BLaER1 treated with 17β-estradiol and CSF1 and Interleukin-3, amounts not matched to agents 10 nM and 100 nM (cell line): Measurements from ENCODE around the gene GPR62.

Source experiments
- H3K27ac ChIP-seq, 11 experiments: shearing (Covaris generic); formaldehyde crosslinking; 2 replicates each; pipeline ENCODE4 v1.8.1; 2022
- H3K27me3 ChIP-seq, 11 experiments: shearing (Covaris generic); formaldehyde crosslinking; 2 replicates each; pipeline ENCODE4 v1.8.1; 2022
- H3K36me3 ChIP-seq, 11 experiments: shearing (Covaris generic); formaldehyde crosslinking; 2 replicates each; pipeline ENCODE4 v1.8.1; 2022
- H3K4me1 ChIP-seq, 10 experiments: shearing (Covaris generic); formaldehyde crosslinking; 2 replicates each; pipeline ENCODE4 v1.8.1; 2022
- H3K4me2 ChIP-seq, 11 experiments: shearing (Covaris generic); formaldehyde crosslinking; 2 replicates each; pipeline ENCODE4 v1.8.1; 2022
- H3K4me3 ChIP-seq, 10 experiments: shearing (Covaris generic); formaldehyde crosslinking; 2 replicates each; pipeline ENCODE4 v1.8.1; 2022
- H3K9ac ChIP-seq, 11 experiments: shearing (Covaris generic); formaldehyde crosslinking; 2 replicates each; pipeline ENCODE4 v1.8.1; 2022
- H3K9me3 ChIP-seq, 11 experiments: shearing (Covaris generic); formaldehyde crosslinking; replicated peaks in 1 of 11; 2 replicates each; pipeline ENCODE4 v1.8.1; 2022
- H4K20me1 ChIP-seq, 11 experiments: shearing (Covaris generic); formaldehyde crosslinking; 2 replicates each; pipeline ENCODE4 v1.8.1; 2022
- Cebpa-rat ChIP-seq, 11 experiments: shearing (Covaris generic); IDR thresholded peaks; 2 replicates each; pipeline ENCODE4 v1.8.1; 2022

GPR62 gene

DNA sequence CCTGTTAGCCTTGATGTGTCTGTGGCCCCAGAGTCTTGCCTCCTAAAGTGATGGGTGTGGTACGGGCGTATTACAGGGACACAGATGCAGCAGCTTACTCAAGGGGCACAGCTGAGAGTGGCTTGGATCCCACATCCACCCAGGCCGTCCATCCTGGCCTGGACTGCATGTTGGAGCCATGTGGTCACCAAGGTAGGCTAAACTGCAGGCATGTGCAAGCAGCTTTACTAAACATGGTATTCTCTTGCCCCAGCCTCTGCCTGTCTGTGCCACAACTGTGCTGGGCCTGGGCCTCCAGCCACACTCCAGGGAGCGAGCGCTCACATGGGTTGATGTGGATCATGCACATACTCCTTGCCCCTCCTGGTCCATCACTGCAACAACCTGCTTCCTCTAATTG, 6.1 kb upstream of the GPR62 start:
- peaks cover under 1 to 8% (median 5%) of the 10 kb centered on the region in 10 experiments; a peak in 15 of 20 replicates for H3K4me1 ChIP-seq
- H4K20me1 ChIP-seq, result no peaks in the 10 kb centered on the region
- no peaks in the 10 kb centered on the region for H3K9me3 ChIP-seq
- no peak for TF ChIP-seq Cebpa-rat (IDR thresholded peaks at IDR 0.05)
- no peaks in the 10 kb centered on the region; a peak in 1 of 22 replicates for H3K36me3 ChIP-seq
- H3K4me3 ChIP-seq, result no peak overlapping the region
- H3K27me3 ChIP-seq, result peaks cover 0 to 12% (median 8%) of the 10 kb centered on the region in 11 experiments; a peak in 17 of 22 replicates
- H3K9ac ChIP-seq, result no peak overlapping the region
- H3K4me2 ChIP-seq, result no peak overlapping the region
- no peak overlapping the region for H3K27ac ChIP-seq

- H4K20me1 ChIP-seq, result peaks cover 0 to 11% (median 7%) of the 10 kb centered on the region in 11 experiments; a peak in 12 of 22 replicates
- no peaks in the 10 kb centered on the region for H3K9me3 ChIP-seq
- no peak overlapping the region for H3K9ac ChIP-seq
- H3K4me2 ChIP-seq, result no peak overlapping the region
- H3K4me1 ChIP-seq, result peaks cover 8 to 26% (median 21%) of the 10 kb centered on the region in 10 experiments
- H3K4me3 ChIP-seq, result no peak overlapping the region
- H3K27me3 ChIP-seq, result peaks cover 16 to 30% (median 26%) of the 10 kb centered on the region in 11 experiments
- no peak for TF ChIP-seq Cebpa-rat (IDR thresholded peaks at IDR 0.05)
- no peaks in the 10 kb centered on the region; a peak in 1 of 22 replicates for H3K36me3 ChIP-seq
- no peak overlapping the region for H3K27ac ChIP-seq
These were observed 4.3 kb upstream of the GPR62 start for GRCh38 chr3:51950899-51951298.

DNA sequence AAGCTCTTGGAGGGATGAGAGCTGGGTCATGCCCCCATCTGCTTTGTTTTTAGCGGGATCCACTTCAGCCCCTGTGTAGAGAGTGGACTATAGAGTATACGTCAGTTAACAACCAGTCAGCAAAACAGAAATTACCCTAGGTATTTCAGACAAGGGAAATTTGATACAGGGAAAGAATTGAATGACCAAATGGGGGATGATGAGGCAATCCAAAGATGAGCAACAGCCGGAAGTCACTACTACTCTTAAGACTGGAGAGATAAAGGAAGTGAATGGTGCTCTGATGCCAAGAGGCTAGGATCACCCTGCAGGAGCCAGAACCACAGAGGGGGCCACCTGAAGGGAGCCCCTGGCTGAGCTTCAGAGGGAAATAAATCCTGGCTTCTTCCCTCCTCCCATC, 1.7 kb upstream of the GPR62 start:
- Histone ChIP-seq H3K27me3 (peaks cover 31 to 47% (median 43%) of the 10 kb centered on the region in 11 experiments), H3K4me2 (peak overlapping the region in 3 of 11 experiments; percentile 18 to 82 (median 22); a peak in 5 of 22 replicates)
- TF ChIP-seq Cebpa-rat (IDR thresholded peaks at IDR 0.05), result no peak

GRCh38 chr3:51954105-51954504, 1.1 kb upstream of the GPR62 start:
- H3K27me3 ChIP-seq, result peaks cover 31 to 47% (median 43%) of the 10 kb centered on the region in 11 experiments
- peaks cover 20 to 48% (median 39%) of the 10 kb centered on the region in 10 experiments for H3K4me1 ChIP-seq
- no peaks in the 10 kb centered on the region for H3K9me3 ChIP-seq
- no peak overlapping the region for H3K4me3 ChIP-seq
- peaks cover 0 to 24% (median 19%) of the 10 kb centered on the region in 11 experiments; a peak in 21 of 22 replicates for H3K36me3 ChIP-seq
- no peak overlapping the region for H3K9ac ChIP-seq
- TF ChIP-seq Cebpa-rat (IDR thresholded peaks at IDR 0.05), result no peak
- peak overlapping the region in 9 of 11 experiments; percentile 11 to 82 (median 22); a peak in 12 of 22 replicates for H3K4me2 ChIP-seq
- H3K27ac ChIP-seq, result no peak overlapping the region
- H4K20me1 ChIP-seq, result peaks cover 0 to 32% (median 18%) of the 10 kb centered on the region in 11 experiments; a peak in 15 of 22 replicates

More for the DNA sequence above, 1.7 kb upstream of the GPR62 start:
- peaks cover 20 to 48% (median 39%) of the 10 kb centered on the region in 10 experiments for H3K4me1 ChIP-seq
- H3K36me3 ChIP-seq, result peaks cover 0 to 17% (median 13%) of the 10 kb centered on the region in 11 experiments; a peak in 17 of 22 replicates
- H3K4me3 ChIP-seq, result no peak overlapping the region
- H3K9me3 ChIP-seq, result no peaks in the 10 kb centered on the region
- H3K9ac ChIP-seq, result no peak overlapping the region
- H3K27ac ChIP-seq, result no peak overlapping the region
- peaks cover 0 to 32% (median 18%) of the 10 kb centered on the region in 11 experiments; a peak in 15 of 22 replicates for H4K20me1 ChIP-seq

GRCh38 chr3:51954713-51955112, 468 bp upstream of the GPR62 start:
- Histone ChIP-seq H3K4me3 (no peak overlapping the region), H3K27ac (no peak overlapping the region), H3K36me3 (peaks cover 3 to 30% (median 25%) of the 10 kb centered on the region in 11 experiments; a peak in 21 of 22 replicates), H3K4me2 (peak overlapping the region; percentile 11 to 84 (median 63); a peak in 15 of 22 replicates), H4K20me1 (peaks cover 0 to 34% (median 18%) of the 10 kb centered on the region in 11 experiments; a peak in 15 of 22 replicates), H3K9ac (no peak overlapping the region), H3K9me3 (no peaks in the 10 kb centered on the region), H3K27me3 (peaks cover 31 to 47% (median 43%) of the 10 kb centered on the region in 11 experiments), H3K4me1 (peaks cover 20 to 48% (median 39%) of the 10 kb centered on the region in 10 experiments)
- TF ChIP-seq Cebpa-rat (IDR thresholded peaks at IDR 0.05), result no peak

DNA sequence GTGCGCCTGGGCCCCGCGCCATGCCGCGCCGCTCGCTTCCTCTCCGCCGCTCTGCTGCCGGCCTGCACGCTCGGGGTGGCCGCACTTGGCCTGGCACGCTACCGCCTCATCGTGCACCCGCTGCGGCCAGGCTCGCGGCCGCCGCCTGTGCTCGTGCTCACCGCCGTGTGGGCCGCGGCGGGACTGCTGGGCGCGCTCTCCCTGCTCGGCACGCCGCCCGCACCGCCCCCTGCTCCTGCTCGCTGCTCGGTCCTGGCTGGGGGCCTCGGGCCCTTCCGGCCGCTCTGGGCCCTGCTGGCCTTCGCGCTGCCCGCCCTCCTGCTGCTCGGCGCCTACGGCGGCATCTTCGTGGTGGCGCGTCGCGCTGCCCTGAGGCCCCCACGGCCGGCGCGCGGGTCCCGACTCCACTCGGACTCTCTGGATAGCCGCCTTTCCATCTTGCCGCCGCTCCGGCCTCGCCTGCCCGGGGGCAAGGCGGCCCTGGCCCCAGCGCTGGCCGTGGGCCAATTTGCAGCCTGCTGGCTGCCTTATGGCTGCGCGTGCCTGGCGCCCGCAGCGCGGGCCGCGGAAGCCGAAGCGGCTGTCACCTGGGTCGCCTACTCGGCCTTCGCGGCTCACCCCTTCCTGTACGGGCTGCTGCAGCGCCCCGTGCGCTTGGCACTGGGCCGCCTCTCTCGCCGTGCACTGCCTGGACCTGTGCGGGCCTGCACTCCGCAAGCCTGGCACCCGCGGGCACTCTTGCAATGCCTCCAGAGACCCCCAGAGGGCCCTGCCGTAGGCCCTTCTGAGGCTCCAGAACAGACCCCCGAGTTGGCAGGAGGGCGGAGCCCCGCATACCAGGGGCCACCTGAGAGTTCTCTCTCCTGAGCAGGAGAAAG, 951 bp downstream of the GPR62 start:
- Histone ChIP-seq H3K9me3 (no peaks in the 10 kb centered on the region), H4K20me1 (peaks cover 0 to 44% (median 18%) of the 10 kb centered on the region in 11 experiments; a peak in 15 of 22 replicates), H3K9ac (peak overlapping the region in 5 of 11 experiments; percentile 7 to 39 (median 15); a peak in 3 of 22 replicates), H3K36me3 (peaks cover 8 to 44% (median 38%) of the 10 kb centered on the region in 11 experiments), H3K4me3 (peak overlapping the region in 5 of 10 experiments; percentile 10 to 58 (median 34); a peak in 9 of 20 replicates), H3K27ac (no peak overlapping the region), H3K4me1 (peaks cover 20 to 48% (median 39%) of the 10 kb centered on the region in 10 experiments), H3K4me2 (peak overlapping the region; percentile 63 to 84 (median 72)), H3K27me3 (peaks cover 31 to 47% (median 43%) of the 10 kb centered on the region in 11 experiments)
- no peak for TF ChIP-seq Cebpa-rat (IDR thresholded peaks at IDR 0.05)

- no peak overlapping the region for H3K27ac ChIP-seq
- peak overlapping the region; percentile 63 to 84 (median 72); a peak in 19 of 22 replicates for H3K4me2 ChIP-seq
- no peak for TF ChIP-seq Cebpa-rat (IDR thresholded peaks at IDR 0.05)
- no peaks in the 10 kb centered on the region for H3K9me3 ChIP-seq
- no peak overlapping the region for H3K4me3 ChIP-seq
- H3K27me3 ChIP-seq, result peaks cover 31 to 47% (median 43%) of the 10 kb centered on the region in 11 experiments
- peaks cover 8 to 47% (median 38%) of the 10 kb centered on the region in 11 experiments for H3K36me3 ChIP-seq
- 0 out of 22 replicates have a peak overlapping the region, but pooled peaks of 1 of the 11 experiments have one; percentile 7 for H3K9ac ChIP-seq
- H4K20me1 ChIP-seq, result peaks cover 0 to 59% (median 22%) of the 10 kb centered on the region in 11 experiments; a peak in 15 of 22 replicates
- H3K4me1 ChIP-seq, result peaks cover 26 to 63% (median 45%) of the 10 kb centered on the region in 10 experiments
These were observed 2.5 kb downstream of the GPR62 start for GRCh38 chr3:51957520-51958205.
